ENCODE data around the gene MYL11. TPM values are rescaled to one million over a fixed set of nuclear protein-coding genes. Genes with fewer than 3 reads are reported as not detected.

The MYL11 gene
- total RNA-seq, 2 experiments from 2014 or later = 0.87 to 1.2 TPM

- ChIA-PET POLR2A (interaction anchor here (0.7 to 4.2 kb wide), 12 partner anchors 8 to 283 kb away, joined by 3 to 38 read pairs (median 5); partner anchors contain the start of genes CD2BP2, MAPK3, SEPTIN1 and ZNF48), CTCF (interaction anchor here (0.6 to 5.0 kb wide), 11 partner anchors 8 to 315 kb away, joined by 3 to 51 read pairs (median 5); partner anchors contain the start of genes CD2BP2, DCTPP1, SEPTIN1 and TBX6)
- Mint-ChIP-seq H3K27me3 (no peaks in the 10 kb centered on the region), H3K4me3 (peak overlapping the region; percentile 93), H3K36me3 (ENCODE audit: low read depth) (peaks cover 9% of the 10 kb centered on the region), H3K27ac (peak overlapping the region; percentile 98), H3K4me1 (ENCODE audit: low read depth) (peaks cover 25% of the 10 kb centered on the region), H3K9me3 (no peaks in the 10 kb centered on the region)
- intact Hi-C loops (cut with micrococcal nuclease) = loop anchor here (5.0 kb wide), 1 partner anchor 34 kb away; the partner anchor contains the start of genes MYL11 and TBC1D10B
- ATAC-seq (peak; percentile 17), DNase-seq (no peak)
- TF ChIP-seq CTCF (IDR thresholded peaks at IDR 0.05) = no peak
Measured at GRCh38 chr16:30406795-30407101, 32.1 kb downstream of the MYL11 start.

GRCh38 chr16:30407102-30407803 lies 32.7 kb downstream of the MYL11 start, which contains the start of gene ZNF771:
Gene ZNF771 (plus strand): TSS chr16:30407606. CDS start chr16:30408054, 448 bp downstream.
- Mint-ChIP-seq H3K4me1 (ENCODE audit: low read depth) (peaks cover 28% of the 10 kb centered on the region), H3K27me3 (no peaks in the 10 kb centered on the region), H3K4me3 (peak within 1 kb of the TSS; percentile 93), H3K9me3 (no peaks in the 10 kb centered on the region), H3K27ac (peak within 1 kb of the TSS; percentile 98), H3K36me3 (ENCODE audit: low read depth) (peaks cover 14% of the 10 kb centered on the region)
- TF ChIP-seq CTCF (IDR thresholded peaks at IDR 0.05) = no peak
- POLR2A ChIA-PET = interaction anchor here (0.6 to 4.2 kb wide), 16 partner anchors 9 to 314 kb away, joined by 3 to 38 read pairs (median 4); partner anchors contain the start of genes CD2BP2, DCTPP1, MAPK3 and SEPTIN1
- DNase-seq (peak; percentile 95), ATAC-seq (peak; percentile 89)
- intact Hi-C loops (cut with micrococcal nuclease) = loop anchor here (5.0 kb wide), 1 partner anchor 35 kb away; the partner anchor contains the start of genes MYL11 and TBC1D10B
- CTCF ChIA-PET = interaction anchor here (0.6 to 5.0 kb wide), 14 partner anchors 8 to 315 kb away, joined by 3 to 51 read pairs (median 6); partner anchors contain the start of genes CD2BP2, DCTPP1, SEPTIN1 and TBX6

GRCh38 chr16:30407804-30408534 lies 33.4 kb downstream of the MYL11 start:
- peaks cover 28% of the 10 kb centered on the region for H3K4me1 Mint-ChIP-seq (ENCODE audit: low read depth)
- DNase-seq (no peak), ATAC-seq (no peak)
- peaks cover 14% of the 10 kb centered on the region for H3K36me3 Mint-ChIP-seq (ENCODE audit: low read depth)
- no peaks in the 10 kb centered on the region for H3K9me3 Mint-ChIP-seq
- peak overlapping the region; percentile 80 for H3K27ac Mint-ChIP-seq
- CTCF ChIA-PET = interaction anchor here (0.9 to 5.0 kb wide), 15 partner anchors 9 to 316 kb away, joined by 3 to 51 read pairs (median 7); partner anchors contain the start of genes CD2BP2, SEPTIN1, TBC1D10B and TBX6
- no peaks in the 10 kb centered on the region for H3K27me3 Mint-ChIP-seq
- H3K4me3 Mint-ChIP-seq = peak overlapping the region; percentile 93
- TF ChIP-seq CTCF (IDR thresholded peaks at IDR 0.05) = no peak
- intact Hi-C loops (cut with micrococcal nuclease) = loop anchor here (5.0 kb wide), 1 partner anchor 36 kb away; the partner anchor contains the start of genes MYL11 and TBC1D10B
- POLR2A ChIA-PET = interaction anchor here (0.6 to 4.2 kb wide), 14 partner anchors 9 to 315 kb away, joined by 3 to 38 read pairs (median 5); partner anchors contain the start of genes CD2BP2, DCTPP1, ITGAL and SEPTIN1

- peaks cover 19% of the 10 kb centered on the region for H3K36me3 Mint-ChIP-seq (ENCODE audit: low read depth)
- intact Hi-C loops (cut with micrococcal nuclease) = loop anchor here (5.0 kb wide), 1 partner anchor 37 kb away; the partner anchor contains the start of genes MYL11 and TBC1D10B
- peaks cover 34% of the 10 kb centered on the region for H3K4me1 Mint-ChIP-seq (ENCODE audit: low read depth)
- peak; percentile 94 for TF ChIP-seq CTCF (IDR thresholded peaks at IDR 0.05)
- POLR2A ChIA-PET = interaction anchor here (0.7 to 2.2 kb wide), 11 partner anchors 9 to 223 kb away, joined by 3 to 8 read pairs (median 4); partner anchors contain the start of genes ITGAL and SEPTIN1
- H3K9me3 Mint-ChIP-seq = no peaks in the 10 kb centered on the region
- peak overlapping the region; percentile 51 for H3K4me3 Mint-ChIP-seq
- H3K27me3 Mint-ChIP-seq = no peaks in the 10 kb centered on the region
- CTCF ChIA-PET = interaction anchor here (0.6 to 5.0 kb wide), 40 partner anchors 8 to 317 kb away, joined by 3 to 51 read pairs (median 5); partner anchors contain the start of genes CD2BP2, CORO1A, DCTPP1 and SEPTIN1
- H3K27ac Mint-ChIP-seq = peak overlapping the region; percentile 66
- ATAC-seq = peak; percentile 47
- DNase-seq = peak; percentile 95
Measured at GRCh38 chr16:30409125-30410060, 34.8 kb downstream of the MYL11 start.
